K562 (cell line): ENCODE measurements around the gene C16orf78. TPM values are rescaled to one million over a fixed set of nuclear protein-coding genes. Genes with fewer than 3 reads are reported as not detected.
A peak's percentile ranks its signal among the peaks of the same experiment; 100 is the strongest.
"Not testable (repeated sequence)": the region's sequence is repeated elsewhere in the genome, so short reads cannot be mapped to it uniquely, and the experiment has no call there.

ENCODE experiments used
- ATAC-seq: fragments of 200-7000 bp; cut with Tn5 transposase; 3 replicates; pipeline ENCODE4 v1.9.1; 2020; ENCODE audit warnings: moderate library complexity
- BruUV-seq: library from RNA; stranded (reverse); fragments of 400-500 nt; replicated peaks from 2 replicates; lab custom pipeline; 2021; lab: Mats Ljungman, UMichigan
- CTCF ChIA-PET: fragments of 300-600 bp; formaldehyde crosslinking; extraction: SDS; loops from one replicate; lab custom pipeline; 2021; ENCODE audit warnings: low intra/inter-chr PET ratio; lab: Yijun Ruan, JAX
- POLR2A ChIA-PET: fragments of 300-600, 350-650 bp; sonication (Branson Sonifier 250); formaldehyde crosslinking; extraction: SDS; loops from one replicate; lab custom pipeline; 2021; ENCODE audit warnings: antibody characterized with exemption, inconsistent platforms; lab: Yijun Ruan, JAX
- DNase-seq, 4 experiments: peaks; one replicate each; pipeline versions ENCODE4 v3.0.0 to v3.0.0-alpha.2; 2011 to 2018; ENCODE audit warnings: low spot score in 3 of 4, mixed read lengths in 3 of 4; ENCODE audit errors: extremely low read depth in 1 of 4
- FAIRE-seq: peaks from 2 replicates; lab custom pipeline; 2011; peaks lifted over from hg19 to GRCh38; lab: Jason Lieb, UNC
- H2AFZ ChIP-seq: 2 replicates; pipeline ENCODE4 v1.6.0; 2011; ENCODE audit warnings: low read depth, low read length, control low read depth, inconsistent platforms
- H3K27ac ChIP-seq: fragments of 200-600 bp; 3 replicates; pipeline ENCODE4 v1.8.0; 2011; ENCODE audit warnings: low read depth, mild to moderate bottlenecking, control low read depth, inconsistent platforms, low read length, moderate library complexity, mixed read lengths; ENCODE audit errors: extremely low read depth
- H3K27me3 ChIP-seq, 2 experiments: fragments of 300-600 bp in 1 of 2; 2 replicates in 1 of 2; 3 replicates in 1 of 2; pipeline versions ENCODE4 v1.6.0 to v1.8.0; 2011; ENCODE audit warnings: inconsistent platforms in 2 of 2, low read length in 2 of 2, mild to moderate bottlenecking in 1 of 2, mixed read lengths in 1 of 2, moderate library complexity in 1 of 2; ENCODE audit not compliant: control insufficient read depth in 2 of 2, insufficient read depth in 2 of 2
- H3K36me3 ChIP-seq: fragments of 300-600 bp; 3 replicates; pipeline ENCODE4 v1.8.0; 2011; ENCODE audit warnings: mild to moderate bottlenecking, low read length, inconsistent platforms; ENCODE audit not compliant: control insufficient read depth, insufficient read depth
- H3K4me1 ChIP-seq, 2 experiments: fragments of 200-600 bp in 1 of 2; replicated peaks in 1 of 2; 2 replicates in 1 of 2; 3 replicates in 1 of 2; pipeline versions ENCODE4 v1.5.1 to v1.8.0; 2011; ENCODE audit warnings: inconsistent platforms in 2 of 2, low read length in 2 of 2, mild to moderate bottlenecking in 1 of 2, mixed read lengths in 1 of 2, moderate library complexity in 1 of 2; ENCODE audit not compliant: control insufficient read depth in 2 of 2, insufficient read depth in 2 of 2
- H3K4me2 ChIP-seq: 2 replicates; pipeline ENCODE4 v1.6.1; 2011; ENCODE audit warnings: low read length, control low read depth, inconsistent platforms, mixed read lengths; ENCODE audit not compliant: insufficient read depth
- H3K4me3 ChIP-seq: fragments of 200-600 bp; sonication (generic), shearing (Covaris generic); 2 replicates; pipeline ENCODE4 v1.5.1; 2016; ENCODE audit warnings: control low read depth, inconsistent platforms
- H3K79me2 ChIP-seq: fragments of 200-600 bp; 3 replicates; pipeline ENCODE4 v1.8.0; 2011; ENCODE audit warnings: low read length, inconsistent platforms; ENCODE audit not compliant: control insufficient read depth, insufficient read depth
- H3K9ac ChIP-seq, 2 experiments: 2 replicates each; pipeline versions ENCODE4 v1.6.0 to v1.6.1; 2011; ENCODE audit warnings: low read depth in 2 of 2, low read length in 2 of 2, control low read depth in 1 of 2, inconsistent platforms in 1 of 2, mild to moderate bottlenecking in 1 of 2, mixed read lengths in 1 of 2; ENCODE audit not compliant: insufficient read depth in 1 of 2
- H3K9me1 ChIP-seq: one replicate; pipeline ENCODE4 v1.6.0; 2011; ENCODE audit warnings: inconsistent platforms, mild to moderate bottlenecking, low read length, moderate library complexity; ENCODE audit not compliant: control insufficient read depth, insufficient read depth
- H3K9me3 ChIP-seq: replicated peaks from 2 replicates; pipeline ENCODE4 v1.5.1; 2011; ENCODE audit warnings: low read depth, low read length, inconsistent platforms; ENCODE audit not compliant: control insufficient read depth, insufficient read depth
- H4K20me1 ChIP-seq: replicated peaks from 2 replicates; pipeline ENCODE4 v1.6.1; 2011; ENCODE audit warnings: low read length, inconsistent platforms, mixed read lengths; ENCODE audit not compliant: control insufficient read depth, insufficient read depth
- ETS1 ChIP-seq: conservative IDR thresholded peaks from 2 replicates; pipeline ENCODE4 v1.6.1; 2011; ENCODE audit warnings: low read depth, mild to moderate bottlenecking, low read length; ENCODE audit not compliant: control insufficient read depth
- FOXK1 ChIP-seq: sonication (generic); formaldehyde crosslinking; IDR thresholded peaks from 2 replicates; pipeline ENCODE4 v1.8.0; 2022; ENCODE audit warnings: missing genetic modification reagents, mild to moderate bottlenecking, borderline replicate concordance
- MED1 ChIP-seq: sonication (generic); formaldehyde crosslinking; IDR thresholded peaks from 2 replicates; pipeline ENCODE4 v1.8.1; 2023; ENCODE audit warnings: missing genetic modification reagents, borderline replicate concordance
- MYBL2 ChIP-seq, 2 experiments: fragments of 450-650 bp in 1 of 2; sonication (generic) in 1 of 2; formaldehyde crosslinking in 1 of 2; IDR thresholded peaks; 2 replicates each; pipeline versions ENCODE4 v1.6.1 to v1.8.1; 2017 to 2022; ENCODE audit warnings: borderline replicate concordance in 1 of 2, inconsistent platforms in 1 of 2, low read depth in 1 of 2, mild to moderate bottlenecking in 1 of 2, missing genetic modification reagents in 1 of 2, moderate library complexity in 1 of 2
- NCOA2 ChIP-seq, 2 experiments: fragments of 450-650 bp; IDR thresholded peaks; 2 replicates each; pipeline ENCODE4 v1.6.1; 2018; ENCODE audit warnings: mild to moderate bottlenecking in 2 of 2, moderate library complexity in 1 of 2; ENCODE audit not compliant: partially characterized antibody in 2 of 2
- PHB2 ChIP-seq: fragments of 450-650 bp; IDR thresholded peaks from 2 replicates; pipeline ENCODE4 v1.6.1; 2017; ENCODE audit warnings: low read depth
- ZNF121 ChIP-seq: sonication (generic); formaldehyde crosslinking; conservative IDR thresholded peaks from 2 replicates; pipeline ENCODE4 v1.8.0; 2022; ENCODE audit warnings: missing genetic modification reagents
- ZNF431 ChIP-seq: sonication (generic); formaldehyde crosslinking; IDR thresholded peaks from 2 replicates; pipeline ENCODE4 v1.8.0; 2022; ENCODE audit warnings: mild to moderate bottlenecking, missing genetic modification reagents
- WGBS: fragments of 100-300 bp; shearing (Covaris generic); methylation state at CpG from one replicate; pipeline ENCODE4 v1.1.6; 2016; ENCODE audit warnings: low coverage, mixed read lengths; ENCODE audit not compliant: insufficient coverage; ENCODE audit errors: missing lambda C conversion rate; 5-methylcytosine and 5-hydroxymethylcytosine counted together
- in situ Hi-C: fragments of 300-500 bp; cut with MboI; formaldehyde crosslinking; loops from 4 replicates; pipeline ENCODE4 v1.15.0; 2018; ENCODE audit warnings: inconsistent platforms, mixed read lengths
- intact Hi-C: fragments of 100-400 bp; cut with micrococcal nuclease; formaldehyde crosslinking; loops from 2 replicates; pipeline ENCODE4 v1.14.2; 2022
- polyA plus RNA-seq, 8 experiments: library from polyadenylated mRNA; depleted of rRNA in 4 of 8; stranded (reverse) in 5 of 8; unstranded in 3 of 8; fragments of >200 nt; fragmentation: Nextera tagmentation in 2 of 8; fragmentation: Illumina TruSeq in 1 of 8; extraction: Ambion mirVana in 2 of 8; extraction: Trizol in 1 of 8; gene quantifications; 2 replicates each; pipeline versions ENCODE4 v1.2.1 to v1.2.3, GENCODE V29; 2011 to 2014; ENCODE audit warnings: inconsistent platforms in 1 of 8, missing spikeins in 1 of 8
- total RNA-seq, 7 experiments: library from RNA; depleted of rRNA in 6 of 7; stranded (reverse); fragments of >200 nt in 6 of 7; fragmentation: Illumina TruSeq in 2 of 7; extraction: Trizol in 2 of 7; gene quantifications; 2 replicates each; pipeline versions ENCODE4 v1.2.1 to v1.2.3, GENCODE V29; 2011 to 2021; ENCODE audit warnings: low replicate concordance in 1 of 7
- TF ChIP-seq, protein P1 (sequence below): fragments of 250-450 bp; sonication (Bioruptor Pico); IDR thresholded peaks from 2 replicates; pipeline ENCODE4 v1.8.0; 2021; ENCODE audit warnings: mild to moderate bottlenecking, moderate library complexity
- TF ChIP-seq, protein P2 (sequence below): fragments of 200-400 bp; formaldehyde crosslinking; IDR thresholded peaks from 2 replicates; pipeline ENCODE4 v1.6.1; 2017; ENCODE audit warnings: mild to moderate bottlenecking, low read depth, low read length, moderate library complexity

The C16orf78 gene
- total and polyA plus RNA-seq, 9 of the 15 experiments (the other 6 are each of a cell fraction or from before 2014, with no cell fraction given) = not detected

DNA sequence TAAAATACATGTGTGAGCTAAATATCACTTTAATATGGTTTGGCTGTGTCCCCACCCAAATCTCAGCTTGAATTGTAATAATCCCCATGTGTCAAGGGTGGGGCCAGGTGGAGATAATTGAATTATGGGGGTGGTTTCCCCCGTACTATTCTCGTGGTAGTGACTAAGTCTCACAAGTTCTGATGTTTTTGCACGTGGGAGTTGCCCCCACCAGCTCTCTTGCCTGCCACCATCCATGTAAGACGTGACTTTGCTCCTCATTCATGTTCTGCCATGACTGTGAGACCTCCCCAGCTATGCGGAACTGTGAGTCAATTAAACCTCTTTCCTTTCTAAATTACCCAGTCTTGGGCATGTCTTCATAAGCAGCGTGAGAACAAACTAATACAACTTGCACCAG lies 11.9 kb upstream of the C16orf78 start:
- 3% methylated on average over 6 of the region's 6 CpGs for WGBS
- H3K4me1 ChIP-seq, CTCF ChIA-PET, H3K9ac ChIP-seq, H3K4me2 ChIP-seq, H3K9me1 ChIP-seq, H3K79me2 ChIP-seq, H3K36me3 ChIP-seq, in situ Hi-C loops, H3K27me3 ChIP-seq, intact Hi-C loops, H2AFZ ChIP-seq, H3K4me3 ChIP-seq, H3K9me3 ChIP-seq, BruUV-seq, FAIRE-seq, ATAC-seq, H4K20me1 ChIP-seq, DNase-seq, H3K27ac ChIP-seq: not testable (repeated sequence)
- TF ChIP-seq ZNF431 (CRISPR knock-in tag) = peak; percentile 59; the same call in 1 of the 2 replicates
- POLR2A ChIA-PET = interaction anchor here (0.6 kb wide), 1 partner anchor 322 kb away, joined by 3 read pairs; no protein-coding TSS in a partner anchor

- Histone ChIP-seq H3K4me3 (no peak overlapping the region), H4K20me1 (no peaks in the 10 kb centered on the region), H3K27me3 (no peaks in the 10 kb centered on the region; a peak in 2 of 5 replicates), H2AFZ (no peak overlapping the region), H3K4me2 (no peak overlapping the region), H3K36me3 (no peaks in the 10 kb centered on the region), H3K27ac (no peak overlapping the region), H3K4me1 (no peaks in the 10 kb centered on the region), H3K9ac (no peak overlapping the region), H3K9me1 (no peaks in the 10 kb centered on the region), H3K9me3 (no peaks in the 10 kb centered on the region), H3K79me2 (no peaks in the 10 kb centered on the region)
- WGBS = 2% methylated on average over 3 of the region's 3 CpGs
- FAIRE-seq (no peak), DNase-seq (no peak), ATAC-seq (no peak)
- ChIA-PET POLR2A (no interaction called here), CTCF (no interaction called here)
- no TSS peak for BruUV-seq
- no peak for TF ChIP-seq MED1 (CRISPR knock-in tag)
- TF ChIP-seq MYBL2 (IDR thresholded peaks at IDR 0.05; ENCODE audit: low read depth) = no peak
- no peak for TF ChIP-seq MYBL2 (CRISPR knock-in tag; IDR thresholded peaks at IDR 0.05; ENCODE audit: borderline replicate concordance)
- no peak for TF ChIP-seq NCOA2 (IDR thresholded peaks at IDR 0.05; ENCODE audit: partially characterized antibody in 2 of 2)
- TF ChIP-seq ZNF121 (CRISPR knock-in tag) = no peak
- no peak for TF ChIP-seq ETS1
- TF ChIP-seq, protein P1, sequence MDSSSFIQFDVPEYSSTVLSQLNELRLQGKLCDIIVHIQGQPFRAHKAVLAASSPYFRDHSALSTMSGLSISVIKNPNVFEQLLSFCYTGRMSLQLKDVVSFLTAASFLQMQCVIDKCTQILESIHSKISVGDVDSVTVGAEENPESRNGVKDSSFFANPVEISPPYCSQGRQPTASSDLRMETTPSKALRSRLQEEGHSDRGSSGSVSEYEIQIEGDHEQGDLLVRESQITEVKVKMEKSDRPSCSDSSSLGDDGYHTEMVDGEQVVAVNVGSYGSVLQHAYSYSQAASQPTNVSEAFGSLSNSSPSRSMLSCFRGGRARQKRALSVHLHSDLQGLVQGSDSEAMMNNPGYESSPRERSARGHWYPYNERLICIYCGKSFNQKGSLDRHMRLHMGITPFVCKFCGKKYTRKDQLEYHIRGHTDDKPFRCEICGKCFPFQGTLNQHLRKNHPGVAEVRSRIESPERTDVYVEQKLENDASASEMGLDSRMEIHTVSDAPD (CRISPR knock-in tag) = no peak
- TF ChIP-seq FOXK1 (CRISPR knock-in tag) = no peak
- TF ChIP-seq, protein P2, sequence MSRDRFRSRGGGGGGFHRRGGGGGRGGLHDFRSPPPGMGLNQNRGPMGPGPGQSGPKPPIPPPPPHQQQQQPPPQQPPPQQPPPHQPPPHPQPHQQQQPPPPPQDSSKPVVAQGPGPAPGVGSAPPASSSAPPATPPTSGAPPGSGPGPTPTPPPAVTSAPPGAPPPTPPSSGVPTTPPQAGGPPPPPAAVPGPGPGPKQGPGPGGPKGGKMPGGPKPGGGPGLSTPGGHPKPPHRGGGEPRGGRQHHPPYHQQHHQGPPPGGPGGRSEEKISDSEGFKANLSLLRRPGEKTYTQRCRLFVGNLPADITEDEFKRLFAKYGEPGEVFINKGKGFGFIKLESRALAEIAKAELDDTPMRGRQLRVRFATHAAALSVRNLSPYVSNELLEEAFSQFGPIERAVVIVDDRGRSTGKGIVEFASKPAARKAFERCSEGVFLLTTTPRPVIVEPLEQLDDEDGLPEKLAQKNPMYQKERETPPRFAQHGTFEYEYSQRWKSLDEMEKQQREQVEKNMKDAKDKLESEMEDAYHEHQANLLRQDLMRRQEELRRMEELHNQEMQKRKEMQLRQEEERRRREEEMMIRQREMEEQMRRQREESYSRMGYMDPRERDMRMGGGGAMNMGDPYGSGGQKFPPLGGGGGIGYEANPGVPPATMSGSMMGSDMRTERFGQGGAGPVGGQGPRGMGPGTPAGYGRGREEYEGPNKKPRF = no peak
- TF ChIP-seq PHB2 = no peak
- intact Hi-C loops (no loop called here), in situ Hi-C loops (no loop called here)
These were observed 11.4 kb upstream of the C16orf78 start for GRCh38 chr16:49362230-49362629.
